Lower leg skin (tissue), 4 donors: ENCODE results near the gene ZNF496. TPM values are rescaled to one million over a fixed set of nuclear protein-coding genes. Genes with fewer than 3 reads are reported as not detected.

Experiments used
- DNase-seq, 2 donors: peaks; one replicate each; pipeline ENCODE4 v3.0.0-alpha.2; 2019; ENCODE audit warnings: low spot score in 2 of 2
- H3K4me3 ChIP-seq: fragments of 200-600 bp; sonication (generic); 2 replicates; pipeline ENCODE4 v1.5.1; 2017; ENCODE audit warnings: mild to moderate bottlenecking, low read depth; ENCODE audit not compliant: poor library complexity, severe bottlenecking
- CTCF ChIP-seq, 3 donors: fragments of 450-650 bp; IDR thresholded peaks; one replicate each; pipeline ENCODE4 v1.5.1; 2016; ENCODE audit warnings: antibody characterized with exemption in 3 of 3, mild to moderate bottlenecking in 3 of 3, moderate library complexity in 2 of 3
- POLR2A ChIP-seq, 2 donors: fragments of 450-650 bp; IDR thresholded peaks; one replicate each; pipeline ENCODE4 v1.6.1; 2016 to 2017; ENCODE audit warnings: antibody characterized with exemption in 2 of 2, mild to moderate bottlenecking in 1 of 2, moderate library complexity in 1 of 2
- WGBS, 2 donors: methylation state at CpG; one replicate each; pipeline ENCODE4 v1.1.5; 2018; 5-methylcytosine and 5-hydroxymethylcytosine counted together
- intact Hi-C: fragments of 100-400 bp; cut with DNase I; formaldehyde crosslinking; loops from one replicate; pipeline ENCODE4 v1.15.0; 2023; ENCODE audit warnings: low total_unique reads
- total RNA-seq, 4 donors: library from RNA; depleted of rRNA; stranded (reverse); fragments of >200 nt; gene quantifications; one replicate each; pipeline ENCODE4 v1.1.0, GENCODE V29; 2016

Gene ZNF496
- total RNA-seq, 4 donors from 2014 or later: 16.3 to 32.7 (median 25.9) TPM

GRCh38 chr1:247334378-247335133 lies 2.9 kb upstream of the ZNF496 start:
- no peak overlapping the region for H3K4me3 ChIP-seq
- no peak for DNase-seq
- intact Hi-C loops: no loop called here
- 83 to 86% methylated on average over 11 of the region's 11 CpGs for WGBS, 2 donors
- TF ChIP-seq POLR2A (IDR thresholded peaks at IDR 0.05): no peak
- TF ChIP-seq CTCF (IDR thresholded peaks at IDR 0.05): no peak

- intact Hi-C loops: no loop called here
- peak; percentile 30 to 87 for DNase-seq
- peak overlapping the region; percentile 81 for H3K4me3 ChIP-seq
- 21 to 23% methylated on average over 28 of the region's 28 CpGs for WGBS, 2 donors
- TF ChIP-seq CTCF (IDR thresholded peaks at IDR 0.05) (no peak), POLR2A (IDR thresholded peaks at IDR 0.05) (no peak)
These were observed 1.1 kb upstream of the ZNF496 start for GRCh38 chr1:247332623-247333361.

GRCh38 chr1:247332215-247332622 lies 552 bp upstream of the ZNF496 start:
- DNase-seq: peak; percentile 21 to 90
- intact Hi-C loops: no loop called here
- 1 to 4% methylated on average over 9 to 31 of the region's 38 CpGs for WGBS, 2 donors
- H3K4me3 ChIP-seq: peak overlapping the region; percentile 81
- TF ChIP-seq CTCF (IDR thresholded peaks at IDR 0.05): no peak
- no peak for TF ChIP-seq POLR2A (IDR thresholded peaks at IDR 0.05)

- no peak for TF ChIP-seq CTCF (IDR thresholded peaks at IDR 0.05)
- no peak for TF ChIP-seq POLR2A (IDR thresholded peaks at IDR 0.05)
- intact Hi-C loops: no loop called here
- H3K4me3 ChIP-seq: peak overlapping the region; percentile 81
- DNase-seq: peak; percentile 67 to 94
- WGBS, 2 donors: 0% methylated on average over 18 to 29 of the region's 36 CpGs
These were observed 519 bp downstream of the ZNF496 start for GRCh38 chr1:247331172-247331524.

GRCh38 chr1:247330548-247331171 lies 1.0 kb downstream of the ZNF496 start:
- intact Hi-C loops: no loop called here
- DNase-seq: no peak

More at GRCh38 chr1:247330548-247331171, 1.0 kb downstream of the ZNF496 start:
- H3K4me3 ChIP-seq: peak overlapping the region; percentile 81
- WGBS, 2 donors: 15 to 18% methylated on average over 21 to 37 of the region's 37 CpGs
- TF ChIP-seq POLR2A (IDR thresholded peaks at IDR 0.05): no peak
- TF ChIP-seq CTCF (IDR thresholded peaks at IDR 0.05): no peak
